K562 (cell line): ENCODE data around the gene RASSF1. TPM values are rescaled to one million over a fixed set of nuclear protein-coding genes. Genes with fewer than 3 reads are reported as not detected.

Source experiments
- ATAC-seq: fragments of 200-7000 bp; cut with Tn5 transposase; 3 replicates; pipeline ENCODE4 v1.9.1; 2020; ENCODE audit warnings: moderate library complexity
- BruUV-seq: library from RNA; stranded (reverse); fragments of 400-500 nt; replicated peaks from 2 replicates; lab custom pipeline; 2021; lab: Mats Ljungman, UMichigan
- CTCF ChIA-PET: fragments of 300-600 bp; formaldehyde crosslinking; extraction: SDS; loops from one replicate; lab custom pipeline; 2021; ENCODE audit warnings: low intra/inter-chr PET ratio; lab: Yijun Ruan, JAX
- POLR2A ChIA-PET: fragments of 300-600, 350-650 bp; sonication (Branson Sonifier 250); formaldehyde crosslinking; extraction: SDS; loops from one replicate; lab custom pipeline; 2021; ENCODE audit warnings: antibody characterized with exemption, inconsistent platforms; lab: Yijun Ruan, JAX
- DNase-seq, 4 experiments: peaks; one replicate each; pipeline versions ENCODE4 v3.0.0 to v3.0.0-alpha.2; 2011 to 2018; ENCODE audit warnings: low spot score in 3 of 4, mixed read lengths in 3 of 4; ENCODE audit errors: extremely low read depth in 1 of 4
- FAIRE-seq: peaks from 2 replicates; lab custom pipeline; 2011; peaks lifted over from hg19 to GRCh38; lab: Jason Lieb, UNC
- H2AFZ ChIP-seq: 2 replicates; pipeline ENCODE4 v1.6.0; 2011; ENCODE audit warnings: low read depth, low read length, control low read depth, inconsistent platforms
- H3K27ac ChIP-seq: fragments of 200-600 bp; 3 replicates; pipeline ENCODE4 v1.8.0; 2011; ENCODE audit warnings: low read depth, mild to moderate bottlenecking, control low read depth, inconsistent platforms, low read length, moderate library complexity, mixed read lengths; ENCODE audit errors: extremely low read depth
- H3K27me3 ChIP-seq, 2 experiments: fragments of 300-600 bp in 1 of 2; 2 replicates in 1 of 2; 3 replicates in 1 of 2; pipeline versions ENCODE4 v1.6.0 to v1.8.0; 2011; ENCODE audit warnings: inconsistent platforms in 2 of 2, low read length in 2 of 2, mild to moderate bottlenecking in 1 of 2, mixed read lengths in 1 of 2, moderate library complexity in 1 of 2; ENCODE audit not compliant: control insufficient read depth in 2 of 2, insufficient read depth in 2 of 2
- H3K36me3 ChIP-seq: fragments of 300-600 bp; 3 replicates; pipeline ENCODE4 v1.8.0; 2011; ENCODE audit warnings: mild to moderate bottlenecking, low read length, inconsistent platforms; ENCODE audit not compliant: control insufficient read depth, insufficient read depth
- H3K4me1 ChIP-seq, 2 experiments: fragments of 200-600 bp in 1 of 2; replicated peaks in 1 of 2; 2 replicates in 1 of 2; 3 replicates in 1 of 2; pipeline versions ENCODE4 v1.5.1 to v1.8.0; 2011; ENCODE audit warnings: inconsistent platforms in 2 of 2, low read length in 2 of 2, mild to moderate bottlenecking in 1 of 2, mixed read lengths in 1 of 2, moderate library complexity in 1 of 2; ENCODE audit not compliant: control insufficient read depth in 2 of 2, insufficient read depth in 2 of 2
- H3K4me2 ChIP-seq: 2 replicates; pipeline ENCODE4 v1.6.1; 2011; ENCODE audit warnings: low read length, control low read depth, inconsistent platforms, mixed read lengths; ENCODE audit not compliant: insufficient read depth
- H3K4me3 ChIP-seq: fragments of 200-600 bp; sonication (generic), shearing (Covaris generic); 2 replicates; pipeline ENCODE4 v1.5.1; 2016; ENCODE audit warnings: control low read depth, inconsistent platforms
- H3K79me2 ChIP-seq: fragments of 200-600 bp; 3 replicates; pipeline ENCODE4 v1.8.0; 2011; ENCODE audit warnings: low read length, inconsistent platforms; ENCODE audit not compliant: control insufficient read depth, insufficient read depth
- H3K9ac ChIP-seq, 2 experiments: 2 replicates each; pipeline versions ENCODE4 v1.6.0 to v1.6.1; 2011; ENCODE audit warnings: low read depth in 2 of 2, low read length in 2 of 2, control low read depth in 1 of 2, inconsistent platforms in 1 of 2, mild to moderate bottlenecking in 1 of 2, mixed read lengths in 1 of 2; ENCODE audit not compliant: insufficient read depth in 1 of 2
- H3K9me1 ChIP-seq: one replicate; pipeline ENCODE4 v1.6.0; 2011; ENCODE audit warnings: inconsistent platforms, mild to moderate bottlenecking, low read length, moderate library complexity; ENCODE audit not compliant: control insufficient read depth, insufficient read depth
- H3K9me3 ChIP-seq: replicated peaks from 2 replicates; pipeline ENCODE4 v1.5.1; 2011; ENCODE audit warnings: low read depth, low read length, inconsistent platforms; ENCODE audit not compliant: control insufficient read depth, insufficient read depth
- H4K20me1 ChIP-seq: replicated peaks from 2 replicates; pipeline ENCODE4 v1.6.1; 2011; ENCODE audit warnings: low read length, inconsistent platforms, mixed read lengths; ENCODE audit not compliant: control insufficient read depth, insufficient read depth
- ZNF121 ChIP-seq: sonication (generic); formaldehyde crosslinking; conservative IDR thresholded peaks from 2 replicates; pipeline ENCODE4 v1.8.0; 2022; ENCODE audit warnings: missing genetic modification reagents
- WGBS: fragments of 100-300 bp; shearing (Covaris generic); methylation state at CpG from one replicate; pipeline ENCODE4 v1.1.6; 2016; ENCODE audit warnings: low coverage, mixed read lengths; ENCODE audit not compliant: insufficient coverage; ENCODE audit errors: missing lambda C conversion rate; 5-methylcytosine and 5-hydroxymethylcytosine counted together
- in situ Hi-C: fragments of 300-500 bp; cut with MboI; formaldehyde crosslinking; loops from 4 replicates; pipeline ENCODE4 v1.15.0; 2018; ENCODE audit warnings: inconsistent platforms, mixed read lengths
- intact Hi-C: fragments of 100-400 bp; cut with micrococcal nuclease; formaldehyde crosslinking; loops from 2 replicates; pipeline ENCODE4 v1.14.2; 2022
- polyA plus RNA-seq, 8 experiments: library from polyadenylated mRNA; depleted of rRNA in 4 of 8; stranded (reverse) in 5 of 8; unstranded in 3 of 8; fragments of >200 nt; fragmentation: Nextera tagmentation in 2 of 8; fragmentation: Illumina TruSeq in 1 of 8; extraction: Ambion mirVana in 2 of 8; extraction: Trizol in 1 of 8; gene quantifications; 2 replicates each; pipeline versions ENCODE4 v1.2.1 to v1.2.3, GENCODE V29; 2011 to 2014; ENCODE audit warnings: inconsistent platforms in 1 of 8, missing spikeins in 1 of 8
- total RNA-seq, 7 experiments: library from RNA; depleted of rRNA in 6 of 7; stranded (reverse); fragments of >200 nt in 6 of 7; fragmentation: Illumina TruSeq in 2 of 7; extraction: Trizol in 2 of 7; gene quantifications; 2 replicates each; pipeline versions ENCODE4 v1.2.1 to v1.2.3, GENCODE V29; 2011 to 2021; ENCODE audit warnings: low replicate concordance in 1 of 7
- TF ChIP-seq, protein P1 (sequence below): fragments of 250-450 bp; sonication (Bioruptor Pico); IDR thresholded peaks from 2 replicates; pipeline ENCODE4 v1.4.0; 2020; ENCODE audit warnings: mild to moderate bottlenecking, moderate library complexity

Gene RASSF1
- total and polyA plus RNA-seq, 9 of the 15 experiments (the other 6 are each of a cell fraction or from before 2014, with no cell fraction given): 3.6 to 57.1 (median 24.6) TPM

DNA sequence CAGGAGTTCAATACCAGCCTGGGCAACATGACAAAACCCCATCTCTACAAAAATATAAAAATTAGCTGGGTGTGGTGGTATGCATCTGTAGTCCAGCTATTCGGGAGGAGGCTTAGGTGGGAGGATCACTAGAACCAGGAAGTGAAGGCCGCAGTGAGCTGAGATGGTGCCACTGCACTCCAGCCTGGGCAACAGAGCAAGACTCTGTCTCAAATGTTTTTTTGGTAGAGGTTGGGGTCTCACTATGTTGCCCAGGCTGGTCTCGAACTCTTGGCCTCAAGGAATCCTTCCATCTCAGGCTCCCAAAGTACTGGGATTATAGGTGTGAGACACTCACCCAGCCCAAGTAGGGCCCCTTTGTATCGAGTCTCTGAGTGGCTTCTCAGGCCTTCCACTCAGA is 46.5 kb downstream of the RASSF1 start:
- TF ChIP-seq ZNF121 (CRISPR knock-in tag): peak; percentile 57; the same call in 1 of the 2 replicates
- TF ChIP-seq, protein P1, sequence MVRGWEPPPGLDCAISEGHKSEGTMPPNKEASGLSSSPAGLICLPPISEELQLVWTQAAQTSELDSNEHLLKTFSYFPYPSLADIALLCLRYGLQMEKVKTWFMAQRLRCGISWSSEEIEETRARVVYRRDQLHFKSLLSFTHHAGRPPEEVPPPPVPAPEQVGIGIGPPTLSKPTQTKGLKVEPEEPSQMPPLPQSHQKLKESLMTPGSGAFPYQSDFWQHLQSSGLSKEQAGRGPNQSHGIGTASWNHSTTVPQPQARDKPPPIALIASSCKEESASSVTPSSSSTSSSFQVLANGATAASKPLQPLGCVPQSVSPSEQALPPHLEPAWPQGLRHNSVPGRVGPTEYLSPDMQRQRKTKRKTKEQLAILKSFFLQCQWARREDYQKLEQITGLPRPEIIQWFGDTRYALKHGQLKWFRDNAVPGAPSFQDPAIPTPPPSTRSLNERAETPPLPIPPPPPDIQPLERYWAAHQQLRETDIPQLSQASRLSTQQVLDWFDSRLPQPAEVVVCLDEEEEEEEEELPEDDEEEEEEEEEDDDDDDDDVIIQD (CRISPR knock-in tag): no peak
- TF ChIP-seq, all 486 proteins: peak for 1
- ChIA-PET POLR2A (no interaction called here), CTCF (no interaction called here)
- no peak overlapping the region for H3K27ac ChIP-seq
- H3K4me3 ChIP-seq: no peak overlapping the region
- H3K4me2 ChIP-seq: no peak overlapping the region
- intact Hi-C loops (no loop called here), in situ Hi-C loops (no loop called here)
- H3K36me3 ChIP-seq: peaks cover 27% of the 10 kb centered on the region; the same call in 2 of the 3 replicates
- no peak overlapping the region for H2AFZ ChIP-seq
- WGBS: 77% methylated on average over 4 of the region's 4 CpGs
- FAIRE-seq (no peak), DNase-seq (no peak), ATAC-seq (no peak)
- no peaks in the 10 kb centered on the region for H3K9me1 ChIP-seq
- H3K9ac ChIP-seq: no peak overlapping the region
- H3K79me2 ChIP-seq: peaks cover 50% of the 10 kb centered on the region
- no peaks in the 10 kb centered on the region for H4K20me1 ChIP-seq
- no peaks in the 10 kb centered on the region for H3K27me3 ChIP-seq
- peaks cover 13 to 76% of the 10 kb centered on the region in 2 experiments; a peak in 4 of 5 replicates for H3K4me1 ChIP-seq
- BruUV-seq: no TSS peak
- H3K9me3 ChIP-seq: no peaks in the 10 kb centered on the region
